PFSK-1 (cell line): Measurements from ENCODE around the gene MACF1.

ENCODE experiments used
- POLR2AphosphoS5 ChIP-seq: IDR thresholded peaks from 2 replicates; pipeline ENCODE4 v1.6.1; 2012; ENCODE audit warnings: low read depth, mild to moderate bottlenecking, control low read depth, low read length, moderate library complexity
- REST ChIP-seq, 2 experiments: IDR thresholded peaks; 2 replicates each; pipeline versions ENCODE4 v1.6.1 to v1.8.0; 2011 to 2012; ENCODE audit warnings: low read depth in 2 of 2, low read length in 2 of 2, control low read depth in 1 of 2, inconsistent platforms in 1 of 2, mild to moderate bottlenecking in 1 of 2, moderate library complexity in 1 of 2; ENCODE audit not compliant: insufficient read depth in 1 of 2
- TAF1 ChIP-seq: IDR thresholded peaks from 2 replicates; pipeline ENCODE4 v1.6.1; 2012; ENCODE audit warnings: low read length, control low read depth, borderline replicate concordance; ENCODE audit not compliant: insufficient read depth

DNA sequence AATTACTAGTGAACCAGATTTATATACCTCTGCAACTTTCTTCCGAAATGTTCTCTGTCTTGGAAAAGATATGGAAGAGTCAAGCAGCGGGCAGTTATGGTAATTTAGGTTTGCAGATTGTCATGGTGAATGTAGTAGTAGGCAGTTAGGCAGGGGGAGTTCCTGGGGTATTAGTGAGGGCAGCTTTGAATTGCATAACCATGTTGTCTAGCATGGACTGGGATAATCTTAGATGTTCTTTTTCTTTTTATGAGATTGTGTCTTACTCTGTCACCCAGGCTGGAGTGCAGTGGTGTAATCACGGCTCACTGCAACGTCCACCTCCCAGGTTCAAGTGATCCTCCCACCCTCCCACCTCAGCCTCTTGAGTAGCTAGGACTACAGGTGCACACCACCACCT lies 25.0 kb downstream of the MACF1 start:
- TF ChIP-seq POLR2AphosphoS5 (no peak), REST (IDR thresholded peaks at IDR 0.05; ENCODE audit: insufficient read depth in 1 of 2, low read depth in 2 of 2, low read length in 2 of 2) (no peak), TAF1 (no peak)
